IMR-90 (cell line): ENCODE measurements around the gene PRSS12. TPM values are rescaled to one million over a fixed set of nuclear protein-coding genes. Genes with fewer than 3 reads are reported as not detected.

ENCODE experiments used
- ATAC-seq: fragments of 200-7000 bp; cut with Tn5 transposase; 2 replicates; pipeline ENCODE4 v1.9.1; 2020; ENCODE audit warnings: low read depth, mild to moderate bottlenecking, moderate library complexity
- BruUV-seq: library from RNA; stranded (reverse); fragments of 400-500 nt; replicated peaks from 2 replicates; lab custom pipeline; 2021; lab: Mats Ljungman, UMichigan
- CTCF ChIA-PET: fragments of 300-600 bp; formaldehyde crosslinking; extraction: SDS; loops from one replicate; lab custom pipeline; 2021; ENCODE audit warnings: antibody characterized with exemption; lab: Yijun Ruan, JAX
- POLR2A ChIA-PET: fragments of 300-600 bp; sonication (Branson Sonifier 250); formaldehyde crosslinking; loops from one replicate; lab custom pipeline; 2022; ENCODE audit warnings: antibody characterized with exemption; ENCODE audit not compliant: unreplicated experiment; lab: Charles Lee
- DNase-seq: peaks from one replicate; pipeline ENCODE4 v3.0.0; 2013
- H2AFZ ChIP-seq: replicated peaks from 2 replicates; pipeline ENCODE3; 2013; ENCODE audit warnings: low read length, mild to moderate bottlenecking; ENCODE audit not compliant: poor library complexity
- H2AK5ac ChIP-seq: 2 replicates; pipeline ENCODE4 v1.6.1; 2013; ENCODE audit warnings: low read depth, low read length, inconsistent platforms
- H2AK9ac ChIP-seq: replicated peaks from 2 replicates; pipeline ENCODE3; 2013; ENCODE audit warnings: mild to moderate bottlenecking, low read depth, low read length, moderate library complexity; ENCODE audit not compliant: poor library complexity
- H2BK120ac ChIP-seq: 2 replicates; pipeline ENCODE4 v1.6.1; 2013; ENCODE audit warnings: low read depth, low read length, inconsistent platforms
- H2BK15ac ChIP-seq: 3 replicates; pipeline ENCODE4 v1.6.1; 2013; ENCODE audit warnings: low read depth, low read length, inconsistent platforms
- H2BK20ac ChIP-seq: 2 replicates; pipeline ENCODE4 v1.6.1; 2013; ENCODE audit warnings: low read depth, mild to moderate bottlenecking, inconsistent platforms, low read length, moderate library complexity
- H2BK5ac ChIP-seq: 2 replicates; pipeline ENCODE4 v1.6.1; 2013; ENCODE audit warnings: mild to moderate bottlenecking, low read depth, low read length, inconsistent platforms; ENCODE audit not compliant: poor library complexity, severe bottlenecking
- H3K14ac ChIP-seq: replicated peaks from 2 replicates; pipeline ENCODE4 v1.6.1; 2013; ENCODE audit warnings: low read depth, low read length, inconsistent platforms
- H3K18ac ChIP-seq: 2 replicates; pipeline ENCODE4 v1.6.1; 2013; ENCODE audit warnings: low read depth, low read length, control low read depth
- H3K23ac ChIP-seq: 2 replicates; pipeline ENCODE4 v1.6.1; 2013; ENCODE audit warnings: low read depth, low read length, inconsistent platforms
- H3K27ac ChIP-seq: 2 replicates; pipeline ENCODE4 v1.5.1; 2013; ENCODE audit warnings: mild to moderate bottlenecking, control low read depth, low read length; ENCODE audit not compliant: insufficient read depth
- H3K27me3 ChIP-seq: 2 replicates; pipeline ENCODE4 v1.6.1; 2013; ENCODE audit warnings: low read length; ENCODE audit not compliant: control insufficient read depth, insufficient read depth
- H3K36me3 ChIP-seq: 2 replicates; pipeline ENCODE4 v1.6.1; 2013; ENCODE audit warnings: low read length, mixed read lengths; ENCODE audit not compliant: control insufficient read depth, insufficient read depth
- H3K4ac ChIP-seq: 2 replicates; pipeline ENCODE4 v1.6.1; 2013; ENCODE audit warnings: low read depth, low read length, inconsistent platforms
- H3K4me1 ChIP-seq: 2 replicates; pipeline ENCODE4 v1.6.1; 2013; ENCODE audit warnings: low read length, mixed read lengths; ENCODE audit not compliant: control insufficient read depth, insufficient read depth
- H3K4me2 ChIP-seq: 2 replicates; pipeline ENCODE4 v1.6.1; 2013; ENCODE audit warnings: low read depth, mild to moderate bottlenecking, control low read depth, low read length, moderate library complexity
- H3K4me3 ChIP-seq: 2 replicates; pipeline ENCODE4 v1.5.1; 2013; ENCODE audit warnings: low read depth, mild to moderate bottlenecking, control low read depth, low read length, moderate library complexity; ENCODE audit not compliant: insufficient read depth
- H3K56ac ChIP-seq: 2 replicates; pipeline ENCODE4 v1.6.1; 2013; ENCODE audit warnings: low read length, inconsistent platforms; ENCODE audit not compliant: insufficient read depth; ENCODE audit errors: extremely low read depth
- H3K79me1 ChIP-seq, 2 experiments: 2 replicates each; pipeline ENCODE4 v1.6.1; 2013; ENCODE audit warnings: low read length in 2 of 2, inconsistent platforms in 1 of 2, low read depth in 1 of 2
- H3K9ac ChIP-seq: 2 replicates; pipeline ENCODE4 v1.6.1; 2013; ENCODE audit warnings: low read depth, low read length, control low read depth
- H3K9me1 ChIP-seq: 2 replicates; pipeline ENCODE4 v1.6.1; 2013; ENCODE audit warnings: low read length, inconsistent platforms; ENCODE audit not compliant: insufficient read depth
- H3K9me3 ChIP-seq: 2 replicates; pipeline ENCODE4 v1.6.1; 2013; ENCODE audit warnings: low read length; ENCODE audit not compliant: control insufficient read depth, insufficient read depth
- H4K20me1 ChIP-seq: 2 replicates; pipeline ENCODE4 v1.6.1; 2013; ENCODE audit warnings: low read length, inconsistent platforms; ENCODE audit not compliant: insufficient read depth
- H4K5ac ChIP-seq: 2 replicates; pipeline ENCODE4 v1.6.1; 2013; ENCODE audit warnings: mild to moderate bottlenecking, low read depth, low read length, control low read depth
- H4K8ac ChIP-seq, 2 experiments: 2 replicates each; pipeline ENCODE4 v1.6.1; 2013; ENCODE audit warnings: low read depth in 2 of 2, low read length in 2 of 2, control low read depth in 1 of 2, inconsistent platforms in 1 of 2
- H4K91ac ChIP-seq: 2 replicates; pipeline ENCODE4 v1.6.1; 2013; ENCODE audit warnings: low read depth, low read length, inconsistent platforms; ENCODE audit not compliant: insufficient read depth
- BHLHE40 ChIP-seq: fragments of 150-350 bp; IDR thresholded peaks from 2 replicates; pipeline ENCODE4 v1.6.1; 2016; ENCODE audit warnings: mild to moderate bottlenecking, low read depth, low read length
- CEBPB ChIP-seq: IDR thresholded peaks from 2 replicates; pipeline ENCODE4 v1.6.1; 2012; ENCODE audit warnings: low read depth, low read length, improper control_type of control experiment
- CHD1 ChIP-seq: IDR thresholded peaks from 2 replicates; pipeline ENCODE4 v1.6.1; 2012; ENCODE audit warnings: low read depth, low read length, improper control_type of control experiment
- FOS ChIP-seq: fragments of 150-350 bp; IDR thresholded peaks from 2 replicates; pipeline ENCODE4 v1.6.1; 2016; ENCODE audit warnings: low read depth, low read length
- MAFK ChIP-seq: IDR thresholded peaks from 2 replicates; pipeline ENCODE4 v1.6.1; 2012; ENCODE audit warnings: low read depth, low read length, improper control_type of control experiment
- MAZ ChIP-seq: IDR thresholded peaks from 2 replicates; pipeline ENCODE4 v1.6.1; 2012; ENCODE audit warnings: low read depth, mild to moderate bottlenecking, low read length, improper control_type of control experiment, moderate library complexity, borderline replicate concordance
- MXI1 ChIP-seq: IDR thresholded peaks from 2 replicates; pipeline ENCODE4 v1.6.1; 2012; ENCODE audit warnings: low read depth, mild to moderate bottlenecking, low read length, moderate library complexity, borderline replicate concordance
- NFE2L2 ChIP-seq: fragments of 150-350 bp; IDR thresholded peaks from 2 replicates; pipeline ENCODE4 v1.6.1; 2016; ENCODE audit warnings: low read depth, mild to moderate bottlenecking, low read length
- POLR2A ChIP-seq: IDR thresholded peaks from 2 replicates; pipeline ENCODE4 v1.6.1; 2012; ENCODE audit warnings: mild to moderate bottlenecking, low read depth, low read length
- RAD21 ChIP-seq: IDR thresholded peaks from 2 replicates; pipeline ENCODE4 v1.6.1; 2012; ENCODE audit warnings: low read length, improper control_type of control experiment
- RCOR1 ChIP-seq: IDR thresholded peaks from 2 replicates; pipeline ENCODE4 v1.6.1; 2012; ENCODE audit warnings: mild to moderate bottlenecking, low read length, improper control_type of control experiment; ENCODE audit not compliant: insufficient replicate concordance
- RFX5 ChIP-seq: IDR thresholded peaks from 2 replicates; pipeline ENCODE4 v1.8.0; 2012; ENCODE audit warnings: low read depth, mild to moderate bottlenecking, low read length, moderate library complexity
- SMC3 ChIP-seq: fragments of 150-350 bp; IDR thresholded peaks from 2 replicates; pipeline ENCODE4 v1.6.1; 2016; ENCODE audit warnings: low read depth, mild to moderate bottlenecking, antibody characterized with exemption, low read length, moderate library complexity
- WGBS, 2 experiments: methylation state at CpG; one replicate each; pipeline versions ENCODE4 v1.1.5 to v1.1.7; 2013; ENCODE audit warnings: missing lambda C conversion rate in 2 of 2; ENCODE audit not compliant: insufficient read length in 1 of 2; ENCODE audit errors: extremely low coverage in 2 of 2; 5-methylcytosine and 5-hydroxymethylcytosine counted together
- dilution Hi-C: fragments of 300-500 bp; cut with HindIII; formaldehyde crosslinking; loops from one replicate; pipeline ENCODE4 v1.14.3; 2018; ENCODE audit warnings: low sequenced_read_pairs; ENCODE audit not compliant: unreplicated experiment
- in situ Hi-C: fragments of 300-500 bp; cut with MboI; formaldehyde crosslinking; loops from 3 replicates; pipeline ENCODE4 v1.14.3; 2019; ENCODE audit warnings: low sequenced_read_pairs, inconsistent platforms, mixed read lengths
- intact Hi-C: fragments of 100-400 bp; cut with micrococcal nuclease; formaldehyde crosslinking; loops from 2 replicates; pipeline ENCODE4 v1.10.0; 2022
- polyA plus RNA-seq, 3 experiments: library from polyadenylated mRNA; depleted of rRNA; stranded (reverse); fragments of >200 nt; gene quantifications; 2 replicates each; pipeline ENCODE4 v1.2.3, GENCODE V29; 2012; ENCODE audit warnings: low replicate concordance in 1 of 3
- total RNA-seq: library from RNA; depleted of rRNA; stranded (reverse); fragments of >200 nt; gene quantifications from 2 replicates; pipeline ENCODE4 v1.2.3, GENCODE V29; 2012
- TF ChIP-seq, protein P1 (sequence below): fragments of 150-350 bp; IDR thresholded peaks from 2 replicates; pipeline ENCODE4 v1.6.1; 2017; ENCODE audit warnings: mild to moderate bottlenecking, antibody characterized with exemption, low read length, low read depth
- TF ChIP-seq, protein P2 (sequence below): conservative IDR thresholded peaks from 2 replicates; pipeline ENCODE4 v1.5.1; 2012; ENCODE audit warnings: mild to moderate bottlenecking, low read depth, low read length, improper control_type of control experiment
- TF ChIP-seq, protein P3 (sequence below): fragments of 150-350 bp; IDR thresholded peaks from 2 replicates; pipeline ENCODE4 v1.6.1; 2016; ENCODE audit warnings: low read depth, mild to moderate bottlenecking, low read length, moderate library complexity, borderline replicate concordance

Gene PRSS12
- total and polyA plus RNA-seq, 2 of the 4 experiments (the other 2 are of a cell fraction): 51.1 to 71.5 TPM

DNA sequence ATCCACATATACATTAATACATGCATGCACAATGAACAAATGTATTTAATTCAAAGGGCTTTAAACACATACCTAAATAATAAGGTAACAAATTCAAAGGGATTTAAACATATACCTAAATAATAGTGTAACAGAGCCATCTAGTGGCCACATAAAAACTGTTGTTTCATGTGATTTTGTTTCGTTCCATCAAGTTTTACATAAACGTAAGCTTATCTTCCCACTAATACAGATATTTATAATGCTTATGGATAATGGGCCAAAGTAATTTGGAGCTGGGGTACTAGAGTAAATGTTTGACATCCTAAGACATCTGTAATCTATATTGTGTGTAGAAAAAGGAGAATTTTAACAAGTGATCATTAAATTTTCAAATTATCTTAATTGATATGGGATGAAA, 82.3 kb downstream of the PRSS12 start:
- no peak overlapping the region for H2BK5ac ChIP-seq
- H4K20me1 ChIP-seq: no peaks in the 10 kb centered on the region
- H3K79me1 ChIP-seq: no peaks in the 10 kb centered on the region
- H4K5ac ChIP-seq: no peak overlapping the region
- no peak overlapping the region for H2BK15ac ChIP-seq
- no peaks in the 10 kb centered on the region for H3K36me3 ChIP-seq
- H4K8ac ChIP-seq: no peak overlapping the region
- ChIA-PET CTCF (no interaction called here), POLR2A (no interaction called here)
- H2BK120ac ChIP-seq: no peak overlapping the region
- TF ChIP-seq, protein P1, sequence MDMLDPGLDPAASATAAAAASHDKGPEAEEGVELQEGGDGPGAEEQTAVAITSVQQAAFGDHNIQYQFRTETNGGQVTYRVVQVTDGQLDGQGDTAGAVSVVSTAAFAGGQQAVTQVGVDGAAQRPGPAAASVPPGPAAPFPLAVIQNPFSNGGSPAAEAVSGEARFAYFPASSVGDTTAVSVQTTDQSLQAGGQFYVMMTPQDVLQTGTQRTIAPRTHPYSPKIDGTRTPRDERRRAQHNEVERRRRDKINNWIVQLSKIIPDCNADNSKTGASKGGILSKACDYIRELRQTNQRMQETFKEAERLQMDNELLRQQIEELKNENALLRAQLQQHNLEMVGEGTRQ: no peak
- TF ChIP-seq FOS (no peak), NFE2L2 (no peak), BHLHE40 (no peak), POLR2A (no peak), SMC3 (peak; percentile 41; the same call in 1 of the 2 replicates), RCOR1 (no peak), RFX5 (no peak), CHD1 (no peak), MAFK (no peak), MXI1 (no peak), MAZ (no peak), CEBPB (no peak), RAD21 (peak; percentile 61)
- TF ChIP-seq, protein P2, sequence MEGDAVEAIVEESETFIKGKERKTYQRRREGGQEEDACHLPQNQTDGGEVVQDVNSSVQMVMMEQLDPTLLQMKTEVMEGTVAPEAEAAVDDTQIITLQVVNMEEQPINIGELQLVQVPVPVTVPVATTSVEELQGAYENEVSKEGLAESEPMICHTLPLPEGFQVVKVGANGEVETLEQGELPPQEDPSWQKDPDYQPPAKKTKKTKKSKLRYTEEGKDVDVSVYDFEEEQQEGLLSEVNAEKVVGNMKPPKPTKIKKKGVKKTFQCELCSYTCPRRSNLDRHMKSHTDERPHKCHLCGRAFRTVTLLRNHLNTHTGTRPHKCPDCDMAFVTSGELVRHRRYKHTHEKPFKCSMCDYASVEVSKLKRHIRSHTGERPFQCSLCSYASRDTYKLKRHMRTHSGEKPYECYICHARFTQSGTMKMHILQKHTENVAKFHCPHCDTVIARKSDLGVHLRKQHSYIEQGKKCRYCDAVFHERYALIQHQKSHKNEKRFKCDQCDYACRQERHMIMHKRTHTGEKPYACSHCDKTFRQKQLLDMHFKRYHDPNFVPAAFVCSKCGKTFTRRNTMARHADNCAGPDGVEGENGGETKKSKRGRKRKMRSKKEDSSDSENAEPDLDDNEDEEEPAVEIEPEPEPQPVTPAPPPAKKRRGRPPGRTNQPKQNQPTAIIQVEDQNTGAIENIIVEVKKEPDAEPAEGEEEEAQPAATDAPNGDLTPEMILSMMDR: peak; percentile 68
- TF ChIP-seq, protein P3, sequence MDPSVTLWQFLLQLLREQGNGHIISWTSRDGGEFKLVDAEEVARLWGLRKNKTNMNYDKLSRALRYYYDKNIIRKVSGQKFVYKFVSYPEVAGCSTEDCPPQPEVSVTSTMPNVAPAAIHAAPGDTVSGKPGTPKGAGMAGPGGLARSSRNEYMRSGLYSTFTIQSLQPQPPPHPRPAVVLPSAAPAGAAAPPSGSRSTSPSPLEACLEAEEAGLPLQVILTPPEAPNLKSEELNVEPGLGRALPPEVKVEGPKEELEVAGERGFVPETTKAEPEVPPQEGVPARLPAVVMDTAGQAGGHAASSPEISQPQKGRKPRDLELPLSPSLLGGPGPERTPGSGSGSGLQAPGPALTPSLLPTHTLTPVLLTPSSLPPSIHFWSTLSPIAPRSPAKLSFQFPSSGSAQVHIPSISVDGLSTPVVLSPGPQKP: no peak
- H3K4me3 ChIP-seq: no peak overlapping the region
- intact Hi-C loops (loop anchor here (1.0 to 2.0 kb wide), 2 partner anchors 46 to 1136 kb away; no protein-coding TSS in a partner anchor), in situ Hi-C loops (loop anchor here (25.0 kb wide), 1 partner anchor 908 kb away; no protein-coding TSS in a partner anchor), dilution Hi-C loops (no loop called here)
- no peak overlapping the region for H3K27ac ChIP-seq
- no TSS peak for BruUV-seq
- no peak overlapping the region for H2AK5ac ChIP-seq
- no peak overlapping the region for H4K91ac ChIP-seq
- H2BK20ac ChIP-seq: no peak overlapping the region
- no peak overlapping the region for H3K23ac ChIP-seq
- ATAC-seq (peak; percentile 68; the same call in 1 of the 2 replicates), DNase-seq (peak; percentile 66)
- no peaks in the 10 kb centered on the region for H3K4me1 ChIP-seq
- H3K27me3 ChIP-seq: peaks cover 2% of the 10 kb centered on the region
- H3K14ac ChIP-seq: no peak overlapping the region
- WGBS, 2 experiments: no CpG with 5 or more reads among the region's 2 CpGs
- no peaks in the 10 kb centered on the region for H3K9me1 ChIP-seq
- no peak overlapping the region for H3K4ac ChIP-seq
- no peaks in the 10 kb centered on the region for H3K9me3 ChIP-seq
- no peak overlapping the region for H3K4me2 ChIP-seq
- no peak overlapping the region for H3K18ac ChIP-seq
- no peak overlapping the region for H2AK9ac ChIP-seq
- no peak overlapping the region for H2AFZ ChIP-seq
- H3K56ac ChIP-seq: no peak overlapping the region
- H3K9ac ChIP-seq: no peak overlapping the region
